GM18868 (cell line): ENCODE measurements around the gene ATXN1.
"Not testable (repeated sequence)": the region's sequence is repeated elsewhere in the genome, so short reads cannot be mapped to it uniquely, and the experiment has no call there.

Experiments used
- ATAC-seq: cut with Tn5 transposase; IDR thresholded peaks from one replicate; pipeline ENCODE4 v1.9.1; 2021; ENCODE audit warnings: mild to moderate bottlenecking, moderate library complexity; ENCODE audit not compliant: unreplicated experiment

Gene ATXN1

DNA sequence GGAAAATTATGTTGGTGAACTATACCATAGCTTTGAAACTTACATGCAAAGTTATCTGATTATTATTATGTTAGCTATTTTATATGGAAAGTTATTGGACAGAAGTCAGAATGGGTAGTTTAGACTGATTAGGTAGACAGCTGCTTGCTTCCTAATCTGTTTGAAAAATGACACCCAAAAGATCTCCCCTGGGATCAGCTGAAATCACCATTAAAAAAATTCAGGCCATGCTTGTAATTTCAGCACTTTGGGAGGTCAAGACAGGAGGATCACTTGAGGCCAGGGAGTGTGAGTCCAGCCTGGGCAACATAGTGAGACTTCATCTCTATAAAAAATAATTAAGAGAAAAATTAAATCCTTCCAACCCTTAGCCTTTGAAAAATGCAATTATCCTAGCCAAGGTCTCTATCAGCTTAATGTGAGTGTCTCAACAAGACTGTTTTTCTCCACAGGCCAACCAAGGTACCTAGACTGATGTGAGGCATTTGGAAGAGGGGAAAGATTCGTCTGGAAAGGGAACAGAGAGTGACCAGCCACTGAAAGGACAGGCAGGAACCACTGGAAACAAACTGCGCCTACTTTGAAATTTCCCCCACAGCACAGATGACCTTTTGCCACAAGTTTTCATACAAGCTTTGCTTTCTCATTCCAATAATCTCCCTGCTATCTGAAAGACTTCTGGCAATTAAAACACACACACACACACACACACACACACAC, 290.6 kb downstream of the ATXN1 start:
- no peak for ATAC-seq

DNA sequence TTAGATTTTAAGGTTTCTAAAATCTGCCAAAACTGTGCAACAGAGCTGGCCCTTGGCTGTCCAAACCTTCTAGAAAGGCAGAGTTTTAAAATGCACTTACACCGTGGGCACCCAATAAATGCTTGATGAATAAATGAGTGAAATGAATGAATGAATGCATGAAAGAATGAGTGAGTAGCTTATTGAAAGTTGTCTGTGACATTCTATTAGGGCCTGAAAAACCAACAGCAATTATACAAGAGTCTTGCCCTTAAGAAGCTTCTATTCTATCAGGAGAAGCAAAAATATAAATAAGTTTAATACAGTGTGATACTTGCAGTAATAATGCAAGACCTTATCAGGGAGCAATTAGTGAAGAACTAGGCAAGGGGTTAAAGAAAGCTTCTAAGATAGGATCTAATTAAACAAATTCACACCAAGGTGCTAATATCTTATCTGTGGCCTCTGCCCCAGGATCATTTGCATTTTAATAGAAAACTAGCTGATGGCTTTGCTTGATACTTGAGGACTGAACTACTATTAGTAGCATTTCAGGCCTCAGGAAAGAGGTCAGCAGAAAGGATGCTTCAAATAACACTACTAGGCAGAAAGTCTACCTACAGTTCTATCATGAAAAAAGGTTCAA, 292.2 kb downstream of the ATXN1 start:
- no peak for ATAC-seq

DNA sequence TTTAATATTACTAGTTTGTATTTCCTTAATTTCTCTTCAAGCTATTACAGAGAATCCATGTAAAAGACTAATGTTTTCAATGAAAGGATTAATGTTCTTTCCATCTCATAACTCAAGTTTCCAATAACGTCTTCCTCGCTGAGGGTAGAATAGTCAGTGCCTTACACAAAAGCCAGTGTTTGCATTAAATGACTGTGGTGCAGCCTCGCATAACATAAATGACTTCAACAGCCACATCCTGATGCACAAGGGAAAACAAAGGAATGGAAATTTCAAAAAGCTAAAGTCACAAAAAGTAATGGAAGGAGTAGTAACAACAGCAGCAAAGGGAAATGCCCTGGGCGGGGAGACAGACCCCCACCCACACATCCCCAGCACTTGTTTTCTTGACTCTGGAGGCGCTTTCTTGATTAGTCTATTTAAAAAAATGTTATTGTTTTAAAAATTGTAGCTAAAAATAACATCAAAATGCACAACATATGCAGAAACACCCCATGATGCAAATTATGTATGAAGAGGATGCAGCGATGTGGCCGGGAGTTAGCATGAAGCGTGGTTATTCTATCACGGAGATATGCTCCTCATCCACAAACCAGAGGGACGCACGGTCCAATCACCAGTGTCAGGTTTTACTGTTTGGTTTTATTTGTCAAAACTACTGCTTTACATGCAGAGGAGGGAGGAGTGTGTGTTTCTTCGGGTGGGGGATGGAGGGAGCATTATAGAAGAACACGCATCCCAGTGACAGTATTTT, 294.3 kb downstream of the ATXN1 start:
- ATAC-seq, result no peak

DNA sequence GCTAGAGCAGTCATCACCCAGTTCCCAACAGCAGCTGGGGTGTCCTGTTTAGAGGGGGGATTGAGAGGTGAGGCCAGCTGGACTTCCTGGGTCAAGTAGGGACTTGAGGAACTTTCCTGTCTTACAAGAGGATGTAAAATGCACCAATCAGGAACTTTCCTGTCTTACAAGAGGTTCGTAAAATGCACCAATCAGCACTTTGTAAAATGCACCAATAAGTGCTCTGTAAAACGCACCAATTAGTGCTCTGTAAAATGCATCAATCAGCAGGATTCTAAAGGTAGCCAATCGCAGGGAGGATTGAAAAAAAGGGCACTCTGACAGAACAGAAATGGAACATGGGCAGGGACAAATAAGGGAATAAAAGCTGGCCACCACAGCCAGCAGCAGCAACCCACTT, 297.2 kb downstream of the ATXN1 start:
- ATAC-seq, result no peak

DNA sequence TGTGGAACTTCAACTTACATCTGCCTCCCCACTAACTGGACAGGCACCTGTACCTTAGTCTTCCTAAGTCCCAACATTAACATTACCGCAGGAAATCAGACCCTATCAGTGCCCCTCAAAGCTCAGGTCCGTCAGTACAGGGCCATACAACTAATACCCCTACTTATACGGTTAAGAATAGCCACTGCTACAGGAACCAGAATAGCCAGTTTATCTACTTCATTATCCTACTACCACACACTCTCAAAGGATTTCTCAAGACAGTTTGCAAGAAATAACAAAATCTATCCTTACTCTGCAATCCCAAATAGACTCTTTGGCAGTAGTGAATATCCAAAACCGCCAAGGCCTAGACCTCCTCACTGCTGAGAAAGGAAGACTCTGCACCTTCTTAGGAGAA, 298.0 kb downstream of the ATXN1 start:
- not testable (repeated sequence) for ATAC-seq

DNA sequence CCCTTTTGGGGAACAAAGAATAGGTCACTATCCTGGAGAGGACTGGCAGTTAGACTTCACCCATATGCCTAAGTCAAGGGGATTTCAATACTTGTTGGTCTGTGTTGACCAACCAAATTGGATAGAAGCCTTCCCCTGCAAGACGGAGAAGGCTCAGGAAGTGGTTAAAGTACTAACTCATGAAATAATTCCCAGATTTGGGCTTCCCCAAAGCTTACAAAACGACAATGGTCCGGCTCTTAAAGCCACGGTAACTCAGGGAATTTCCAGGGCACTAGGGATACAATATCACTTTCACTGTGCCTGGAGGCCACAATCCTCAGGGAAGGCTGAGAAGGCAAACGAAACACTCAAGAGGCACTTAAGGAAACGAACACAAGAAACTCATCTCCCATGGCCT, 299.8 kb downstream of the ATXN1 start:
- no peak for ATAC-seq

DNA sequence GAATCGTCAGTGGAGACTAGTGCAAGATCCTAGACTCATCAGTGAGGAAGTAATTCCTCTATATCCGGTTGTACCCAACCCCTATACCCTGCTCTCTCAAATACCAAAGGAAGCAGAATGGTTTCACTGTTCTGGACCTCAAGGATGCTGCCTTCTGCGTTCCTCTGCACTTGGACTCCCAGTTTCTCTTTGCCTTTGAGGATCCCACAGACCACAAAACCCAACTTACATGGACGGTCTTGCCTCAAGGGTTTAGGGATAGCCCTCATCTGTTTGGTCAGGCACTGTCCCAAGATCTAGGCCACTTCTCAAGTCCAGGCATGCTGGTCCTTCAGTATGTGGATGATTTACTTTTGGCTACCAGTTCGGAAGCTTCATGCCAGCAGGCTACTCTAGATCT, 301.8 kb downstream of the ATXN1 start:
- not testable (repeated sequence) for ATAC-seq

DNA sequence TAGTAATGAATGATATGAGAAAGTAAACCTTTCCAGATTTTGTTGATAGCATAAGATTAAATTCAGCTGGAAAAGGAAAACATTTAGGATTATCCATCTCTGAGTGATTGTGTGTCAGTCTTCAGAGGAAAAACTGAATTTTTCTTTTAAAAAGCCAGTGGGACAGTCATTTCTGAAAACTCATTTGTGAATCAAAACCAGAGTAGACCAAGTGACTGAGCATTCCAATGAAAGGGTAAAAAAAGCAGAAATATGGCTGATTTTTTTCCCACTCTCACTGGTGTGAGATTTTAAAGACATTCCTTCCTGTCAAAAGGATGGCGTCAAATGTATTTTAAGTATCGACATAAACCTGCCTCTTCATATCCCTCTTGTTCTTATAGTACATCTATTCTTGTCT, 308.9 kb downstream of the ATXN1 start:
- no peak for ATAC-seq

DNA sequence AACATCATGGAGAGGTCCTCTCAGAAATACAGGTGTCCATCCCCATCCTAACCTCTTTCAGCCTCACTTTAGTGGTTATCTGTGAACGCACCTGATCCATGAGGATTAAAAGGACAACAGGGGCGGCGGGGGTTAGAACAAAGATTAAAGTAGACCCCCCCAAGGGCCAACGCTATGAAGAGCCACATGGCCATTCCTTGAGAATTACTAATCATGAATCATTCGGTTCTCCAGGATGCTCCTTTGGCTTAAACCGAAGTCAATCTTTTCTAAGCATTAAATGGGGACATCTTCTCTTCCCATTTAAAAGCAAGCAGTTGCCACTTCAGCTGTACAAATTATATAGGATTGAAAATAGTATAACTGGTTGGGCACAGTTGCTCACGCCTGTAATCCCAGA, 310.4 kb downstream of the ATXN1 start:
- ATAC-seq, result no peak

DNA sequence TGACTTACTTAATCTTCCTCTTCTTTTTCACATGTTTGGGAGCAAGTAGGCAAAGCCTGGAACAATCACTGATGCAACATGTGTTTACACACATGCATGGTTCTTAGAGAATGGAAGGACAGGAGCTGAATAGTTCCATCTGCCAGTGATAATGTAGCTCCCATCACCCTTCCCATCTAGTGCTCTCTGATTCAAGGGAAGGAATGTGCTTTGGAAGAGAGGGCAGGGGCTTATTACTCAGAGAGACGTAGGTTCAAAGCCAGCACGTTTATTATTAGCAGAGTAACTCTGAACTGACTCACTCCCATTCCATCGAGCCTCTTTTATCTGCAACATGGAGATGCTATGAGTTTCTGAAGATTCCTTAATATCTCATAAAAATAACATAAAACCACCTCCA, 311.0 kb downstream of the ATXN1 start:
- no peak for ATAC-seq

DNA sequence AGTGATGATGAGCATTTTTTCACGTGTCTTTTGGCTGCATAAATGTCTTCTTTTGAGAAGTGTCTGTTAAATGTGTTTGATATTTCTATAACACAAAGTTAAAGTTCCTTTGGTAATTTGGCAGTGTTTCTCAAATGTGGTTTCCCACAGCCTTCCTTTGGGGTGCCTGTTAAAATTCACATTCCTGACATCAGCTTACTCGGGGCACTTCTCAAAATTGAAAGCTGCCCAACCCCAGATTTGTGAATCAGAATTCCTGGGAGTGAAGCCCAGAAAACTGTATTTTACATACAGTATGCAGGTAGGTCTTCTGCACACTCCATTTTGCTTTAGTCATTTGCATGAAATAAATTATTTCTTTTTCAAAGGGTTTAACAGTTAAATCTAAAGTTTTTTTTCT, 315.0 kb downstream of the ATXN1 start:
- no peak for ATAC-seq

DNA sequence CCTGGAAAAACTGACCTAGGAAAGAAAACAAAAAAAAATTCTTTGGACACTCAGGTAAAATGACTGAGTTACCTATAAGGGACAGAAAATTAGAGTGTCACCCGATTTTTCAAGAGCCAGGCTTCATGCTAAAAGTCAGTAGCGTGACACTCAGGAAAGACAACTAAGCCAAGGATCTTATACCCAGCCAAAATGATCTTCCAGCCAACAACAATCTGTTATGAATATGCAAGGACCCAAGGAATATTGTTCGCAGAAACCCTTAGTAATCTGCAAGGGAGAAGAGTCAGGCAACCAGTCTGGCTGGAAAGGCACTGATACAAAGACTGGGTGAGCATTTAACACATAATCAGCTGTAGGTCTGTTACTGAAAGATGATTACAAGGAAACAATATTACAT, 319.2 kb downstream of the ATXN1 start:
- ATAC-seq, result no peak

DNA sequence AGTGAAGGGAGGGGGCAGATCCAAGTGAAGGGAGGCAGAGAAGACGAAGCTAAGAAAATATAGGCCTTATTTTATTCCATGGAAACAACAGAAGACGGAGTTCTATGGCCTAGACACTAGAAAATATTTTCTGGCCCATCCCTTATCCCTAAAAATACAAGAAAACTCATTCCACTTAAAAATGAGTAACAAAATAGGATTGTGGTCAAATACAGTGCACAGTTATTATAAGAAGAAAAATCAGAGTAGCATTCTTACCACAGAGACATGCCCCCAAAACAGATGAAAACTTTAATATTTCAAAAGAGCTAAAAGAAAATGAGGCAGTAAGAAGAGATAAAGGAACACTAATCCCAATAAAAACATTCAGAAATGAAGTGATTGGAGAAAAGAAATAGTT, 320.0 kb downstream of the ATXN1 start:
- no peak for ATAC-seq

DNA sequence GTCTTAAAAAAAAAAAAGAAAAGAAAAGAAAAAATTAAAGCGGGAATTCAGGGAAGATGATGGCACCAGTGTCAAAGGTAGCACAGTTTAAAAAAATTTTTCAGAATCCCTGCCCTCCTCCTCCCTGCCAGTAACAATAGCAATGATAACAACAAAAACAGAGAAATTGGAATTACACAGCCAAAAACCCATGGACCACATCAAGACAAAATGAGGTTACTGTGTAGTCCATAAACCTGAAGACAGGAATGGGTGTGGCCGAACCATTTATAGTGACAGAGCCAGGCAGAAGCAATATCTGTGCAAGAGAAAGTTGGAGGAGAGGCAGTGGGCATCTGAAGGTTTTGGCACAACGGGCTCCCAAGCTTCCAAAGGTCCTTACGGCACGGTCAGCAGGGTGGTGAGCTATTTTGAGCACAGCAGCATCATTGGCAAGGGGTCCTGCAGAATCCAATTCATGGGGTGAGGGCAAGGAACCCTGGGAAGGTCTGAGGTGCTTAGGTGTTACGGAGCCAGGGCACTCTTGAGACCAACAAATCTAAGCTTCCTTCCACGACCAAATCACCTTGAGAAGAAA, 320.5 kb downstream of the ATXN1 start:
- ATAC-seq, result no peak

DNA sequence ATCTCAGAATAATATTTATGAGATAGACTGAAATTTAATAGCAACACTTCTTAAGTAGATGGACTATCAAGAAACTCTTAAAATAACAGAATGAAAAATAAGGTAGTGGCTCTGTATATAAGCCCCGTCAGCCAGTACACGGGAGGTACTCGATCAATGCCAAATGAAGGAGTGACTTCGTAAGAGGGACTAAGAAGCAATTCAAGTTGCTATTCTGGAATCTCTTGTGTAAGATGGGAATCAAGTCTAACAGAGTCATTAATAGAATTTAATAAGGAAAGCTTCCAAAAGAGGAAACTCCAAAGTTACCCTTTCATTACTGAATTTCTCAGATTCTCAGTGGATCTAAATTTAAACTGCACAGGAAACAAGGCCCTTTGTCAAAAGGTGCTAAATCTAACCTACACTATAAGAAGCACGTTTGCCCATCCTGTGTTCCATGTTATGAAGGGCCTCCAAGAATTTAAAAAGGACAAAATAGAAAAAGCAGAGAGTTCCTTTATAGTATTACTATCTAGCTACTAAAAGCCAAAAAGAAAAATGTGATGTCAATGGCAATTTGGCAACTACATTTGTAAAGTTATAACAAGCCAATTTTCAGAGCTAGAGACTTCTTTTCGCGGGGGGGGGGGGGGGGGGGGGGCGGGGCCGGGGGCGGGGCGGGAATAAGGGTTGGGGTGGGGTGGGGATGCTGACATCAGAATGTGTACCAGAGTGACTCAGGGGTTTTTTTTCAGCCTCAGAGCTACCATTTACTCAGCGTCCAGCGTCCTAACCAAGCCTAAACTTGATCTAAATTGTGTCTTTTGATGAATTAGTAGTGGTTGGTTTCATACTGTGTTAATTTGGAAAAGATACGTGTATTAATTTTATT, 322.3 kb downstream of the ATXN1 start:
- no peak for ATAC-seq

DNA sequence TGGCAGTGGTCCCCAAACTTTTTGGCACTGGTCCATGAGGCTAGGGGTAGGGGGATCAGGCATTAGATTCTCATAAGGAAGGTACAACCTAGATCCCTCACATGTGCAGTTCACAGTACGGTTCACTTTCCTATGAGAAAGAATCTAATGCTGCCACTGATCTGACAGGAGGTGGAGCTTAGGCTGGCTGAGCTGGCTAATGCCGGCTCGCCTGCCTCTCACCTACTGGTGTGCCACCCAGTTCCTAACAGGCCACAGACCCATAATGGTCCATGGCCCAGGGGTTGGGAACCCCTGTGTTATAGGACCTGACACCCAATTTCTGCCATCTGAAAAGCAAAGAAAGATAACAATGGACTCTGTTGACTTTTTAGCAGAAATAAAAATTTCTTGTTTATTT, 323.3 kb downstream of the ATXN1 start:
- ATAC-seq, result no peak

DNA sequence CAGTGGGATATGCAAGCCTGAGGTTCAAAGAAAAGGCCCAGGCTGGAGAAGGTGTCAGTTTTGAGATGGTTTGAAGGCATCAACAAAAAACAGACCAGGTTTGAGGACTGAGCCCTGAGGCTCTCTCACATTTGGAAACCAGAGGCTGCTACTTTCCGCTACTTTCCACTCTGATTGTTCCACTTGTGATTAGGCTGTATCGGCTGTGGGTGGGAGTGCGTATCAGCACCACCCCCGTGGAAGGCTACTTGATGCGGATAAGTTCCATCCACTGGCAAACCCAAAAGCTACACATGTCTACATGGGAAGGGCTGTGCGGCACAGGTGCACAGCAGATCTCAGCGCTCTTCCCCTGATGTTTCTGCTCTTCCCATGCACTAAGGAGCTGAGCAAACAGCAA, 324.2 kb downstream of the ATXN1 start:
- ATAC-seq, result no peak

DNA sequence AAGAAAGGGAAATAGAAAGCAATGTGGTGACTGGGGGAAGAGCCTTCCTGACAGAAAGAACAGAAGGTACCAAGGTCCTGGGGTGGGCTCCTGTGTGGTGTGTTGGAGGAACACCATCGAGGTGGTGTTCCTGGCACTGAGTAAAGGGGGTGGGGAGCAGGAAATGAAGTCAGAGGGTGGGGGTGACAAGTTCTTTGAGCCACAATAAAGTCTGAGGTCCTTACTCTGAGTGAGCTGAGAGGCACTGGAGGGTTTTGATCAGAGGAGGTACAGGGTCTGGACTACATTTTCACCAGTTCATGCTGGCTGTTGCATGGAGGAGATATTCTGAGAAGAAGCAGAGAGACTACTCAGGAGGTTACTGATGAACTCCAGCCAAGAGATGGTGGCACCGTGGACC, 324.7 kb downstream of the ATXN1 start:
- no peak for ATAC-seq

DNA sequence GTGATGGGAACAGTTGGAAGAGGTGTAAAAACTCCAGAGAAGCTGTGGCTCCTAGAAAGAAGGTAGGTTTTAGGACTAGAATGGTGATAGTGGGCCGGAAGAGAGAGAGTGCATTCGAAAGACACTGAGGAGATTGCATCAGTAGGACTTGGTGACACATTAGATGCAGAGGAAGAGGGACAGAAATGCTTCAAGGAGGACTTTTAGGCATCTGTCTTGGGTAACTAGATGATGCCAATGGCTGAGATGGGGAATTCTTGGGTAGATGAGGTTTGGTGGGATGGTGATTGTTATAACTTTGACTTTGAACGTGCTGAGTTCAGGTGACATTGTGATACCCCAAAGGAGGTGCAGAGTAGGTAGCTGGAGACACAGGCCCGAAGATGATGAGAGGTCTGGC, 326.4 kb downstream of the ATXN1 start:
- ATAC-seq, result no peak

DNA sequence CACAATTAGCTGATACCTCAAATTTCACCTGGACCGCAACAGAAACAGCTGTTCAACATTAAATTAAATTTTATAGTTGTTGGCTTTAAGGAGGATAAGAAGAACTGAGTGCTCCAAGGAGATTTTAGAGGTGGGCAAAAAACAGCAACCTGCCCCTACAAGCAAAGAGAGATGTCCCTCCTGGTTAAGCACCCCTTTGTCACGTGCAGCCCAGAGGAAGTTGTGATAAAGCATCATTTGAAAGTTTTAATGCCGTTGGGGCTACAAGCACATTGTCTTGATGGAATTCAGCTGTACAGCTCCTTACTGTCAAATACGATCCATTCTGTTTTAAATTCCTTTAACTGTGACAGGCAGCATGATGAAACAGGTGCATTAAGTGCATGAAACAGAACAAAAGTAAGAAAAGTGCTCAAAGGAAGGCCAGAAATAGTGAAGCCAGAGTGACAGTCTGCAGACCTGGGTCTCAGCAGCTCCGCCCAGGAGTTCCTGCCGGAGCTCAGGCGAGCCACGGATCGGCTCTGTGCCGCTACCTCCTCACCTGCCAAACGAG, 327.8 kb downstream of the ATXN1 start:
- no peak for ATAC-seq
